K562 (cell line): Measurements from ENCODE around the gene SMC1A. TPM values are rescaled to one million over a fixed set of nuclear protein-coding genes. Genes with fewer than 3 reads are reported as not detected.

ENCODE experiments used
- ATAC-seq: fragments of 200-7000 bp; cut with Tn5 transposase; 3 replicates; pipeline ENCODE4 v1.9.1; 2020; ENCODE audit warnings: moderate library complexity
- BruUV-seq: library from RNA; stranded (reverse); fragments of 400-500 nt; replicated peaks from 2 replicates; lab custom pipeline; 2021; lab: Mats Ljungman, UMichigan
- CTCF ChIA-PET: fragments of 300-600 bp; formaldehyde crosslinking; extraction: SDS; loops from one replicate; lab custom pipeline; 2021; ENCODE audit warnings: low intra/inter-chr PET ratio; lab: Yijun Ruan, JAX
- POLR2A ChIA-PET: fragments of 300-600, 350-650 bp; sonication (Branson Sonifier 250); formaldehyde crosslinking; extraction: SDS; loops from one replicate; lab custom pipeline; 2021; ENCODE audit warnings: antibody characterized with exemption, inconsistent platforms; lab: Yijun Ruan, JAX
- DNase-seq, 4 experiments: peaks; one replicate each; pipeline versions ENCODE4 v3.0.0 to v3.0.0-alpha.2; 2011 to 2018; ENCODE audit warnings: low spot score in 3 of 4, mixed read lengths in 3 of 4; ENCODE audit errors: extremely low read depth in 1 of 4
- FAIRE-seq: peaks from 2 replicates; lab custom pipeline; 2011; peaks lifted over from hg19 to GRCh38; lab: Jason Lieb, UNC
- H2AFZ ChIP-seq: 2 replicates; pipeline ENCODE4 v1.6.0; 2011; ENCODE audit warnings: low read depth, low read length, control low read depth, inconsistent platforms
- H3K27ac ChIP-seq: fragments of 200-600 bp; 3 replicates; pipeline ENCODE4 v1.8.0; 2011; ENCODE audit warnings: low read depth, mild to moderate bottlenecking, control low read depth, inconsistent platforms, low read length, moderate library complexity, mixed read lengths; ENCODE audit errors: extremely low read depth
- H3K27me3 ChIP-seq, 2 experiments: fragments of 300-600 bp in 1 of 2; 2 replicates in 1 of 2; 3 replicates in 1 of 2; pipeline versions ENCODE4 v1.6.0 to v1.8.0; 2011; ENCODE audit warnings: inconsistent platforms in 2 of 2, low read length in 2 of 2, mild to moderate bottlenecking in 1 of 2, mixed read lengths in 1 of 2, moderate library complexity in 1 of 2; ENCODE audit not compliant: control insufficient read depth in 2 of 2, insufficient read depth in 2 of 2
- H3K36me3 ChIP-seq: fragments of 300-600 bp; 3 replicates; pipeline ENCODE4 v1.8.0; 2011; ENCODE audit warnings: mild to moderate bottlenecking, low read length, inconsistent platforms; ENCODE audit not compliant: control insufficient read depth, insufficient read depth
- H3K4me1 ChIP-seq, 2 experiments: fragments of 200-600 bp in 1 of 2; replicated peaks in 1 of 2; 2 replicates in 1 of 2; 3 replicates in 1 of 2; pipeline versions ENCODE4 v1.5.1 to v1.8.0; 2011; ENCODE audit warnings: inconsistent platforms in 2 of 2, low read length in 2 of 2, mild to moderate bottlenecking in 1 of 2, mixed read lengths in 1 of 2, moderate library complexity in 1 of 2; ENCODE audit not compliant: control insufficient read depth in 2 of 2, insufficient read depth in 2 of 2
- H3K4me2 ChIP-seq: 2 replicates; pipeline ENCODE4 v1.6.1; 2011; ENCODE audit warnings: low read length, control low read depth, inconsistent platforms, mixed read lengths; ENCODE audit not compliant: insufficient read depth
- H3K4me3 ChIP-seq: fragments of 200-600 bp; sonication (generic), shearing (Covaris generic); 2 replicates; pipeline ENCODE4 v1.5.1; 2016; ENCODE audit warnings: control low read depth, inconsistent platforms
- H3K79me2 ChIP-seq: fragments of 200-600 bp; 3 replicates; pipeline ENCODE4 v1.8.0; 2011; ENCODE audit warnings: low read length, inconsistent platforms; ENCODE audit not compliant: control insufficient read depth, insufficient read depth
- H3K9ac ChIP-seq, 2 experiments: 2 replicates each; pipeline versions ENCODE4 v1.6.0 to v1.6.1; 2011; ENCODE audit warnings: low read depth in 2 of 2, low read length in 2 of 2, control low read depth in 1 of 2, inconsistent platforms in 1 of 2, mild to moderate bottlenecking in 1 of 2, mixed read lengths in 1 of 2; ENCODE audit not compliant: insufficient read depth in 1 of 2
- H3K9me1 ChIP-seq: one replicate; pipeline ENCODE4 v1.6.0; 2011; ENCODE audit warnings: inconsistent platforms, mild to moderate bottlenecking, low read length, moderate library complexity; ENCODE audit not compliant: control insufficient read depth, insufficient read depth
- H3K9me3 ChIP-seq: replicated peaks from 2 replicates; pipeline ENCODE4 v1.5.1; 2011; ENCODE audit warnings: low read depth, low read length, inconsistent platforms; ENCODE audit not compliant: control insufficient read depth, insufficient read depth
- H4K20me1 ChIP-seq: replicated peaks from 2 replicates; pipeline ENCODE4 v1.6.1; 2011; ENCODE audit warnings: low read length, inconsistent platforms, mixed read lengths; ENCODE audit not compliant: control insufficient read depth, insufficient read depth
- BACH1 ChIP-seq: fragments of 200-800 bp; sonication (Bioruptor generic); IDR thresholded peaks from 2 replicates; pipeline ENCODE4 v1.6.1; 2016; ENCODE audit warnings: missing genetic modification characterization, missing compliant biosample characterization
- BDP1 ChIP-seq: IDR thresholded peaks from 3 replicates; pipeline ENCODE4 v1.6.1; 2011; ENCODE audit not compliant: insufficient read length, insufficient read depth
- EWSR1 ChIP-seq: fragments of 450-650 bp; IDR thresholded peaks from 2 replicates; pipeline ENCODE4 v1.6.1; 2018; ENCODE audit warnings: borderline replicate concordance, mild to moderate bottlenecking, low read depth, moderate library complexity; ENCODE audit not compliant: partially characterized antibody
- KLF13 ChIP-seq: fragments of 450-650 bp; IDR thresholded peaks from 2 replicates; pipeline ENCODE4 v1.6.1; 2016; ENCODE audit warnings: missing genetic modification characterization, low read depth, mild to moderate bottlenecking, missing compliant biosample characterization, moderate library complexity, borderline replicate concordance
- PCBP1 ChIP-seq: fragments of 200-400 bp; formaldehyde crosslinking; IDR thresholded peaks from 2 replicates; pipeline ENCODE4 v1.6.1; 2018; ENCODE audit warnings: mild to moderate bottlenecking, low read depth, low read length; ENCODE audit not compliant: poor library complexity, severe bottlenecking
- TCF7 ChIP-seq: sonication (generic); IDR thresholded peaks from 2 replicates; pipeline ENCODE4 v1.6.1; 2016; ENCODE audit warnings: antibody characterized with exemption, borderline replicate concordance
- ZNF124 ChIP-seq: sonication (generic); formaldehyde crosslinking; IDR thresholded peaks from 2 replicates; pipeline ENCODE4 v1.8.1; 2022; ENCODE audit warnings: missing genetic modification reagents
- ZNF431 ChIP-seq: sonication (generic); formaldehyde crosslinking; IDR thresholded peaks from 2 replicates; pipeline ENCODE4 v1.8.0; 2022; ENCODE audit warnings: mild to moderate bottlenecking, missing genetic modification reagents
- WGBS: fragments of 100-300 bp; shearing (Covaris generic); methylation state at CpG from one replicate; pipeline ENCODE4 v1.1.6; 2016; ENCODE audit warnings: low coverage, mixed read lengths; ENCODE audit not compliant: insufficient coverage; ENCODE audit errors: missing lambda C conversion rate; 5-methylcytosine and 5-hydroxymethylcytosine counted together
- in situ Hi-C: fragments of 300-500 bp; cut with MboI; formaldehyde crosslinking; loops from 4 replicates; pipeline ENCODE4 v1.15.0; 2018; ENCODE audit warnings: inconsistent platforms, mixed read lengths
- intact Hi-C: fragments of 100-400 bp; cut with micrococcal nuclease; formaldehyde crosslinking; loops from 2 replicates; pipeline ENCODE4 v1.14.2; 2022
- polyA plus RNA-seq, 8 experiments: library from polyadenylated mRNA; depleted of rRNA in 4 of 8; stranded (reverse) in 5 of 8; unstranded in 3 of 8; fragments of >200 nt; fragmentation: Nextera tagmentation in 2 of 8; fragmentation: Illumina TruSeq in 1 of 8; extraction: Ambion mirVana in 2 of 8; extraction: Trizol in 1 of 8; gene quantifications; 2 replicates each; pipeline versions ENCODE4 v1.2.1 to v1.2.3, GENCODE V29; 2011 to 2014; ENCODE audit warnings: inconsistent platforms in 1 of 8, missing spikeins in 1 of 8
- total RNA-seq, 7 experiments: library from RNA; depleted of rRNA in 6 of 7; stranded (reverse); fragments of >200 nt in 6 of 7; fragmentation: Illumina TruSeq in 2 of 7; extraction: Trizol in 2 of 7; gene quantifications; 2 replicates each; pipeline versions ENCODE4 v1.2.1 to v1.2.3, GENCODE V29; 2011 to 2021; ENCODE audit warnings: low replicate concordance in 1 of 7
- TF ChIP-seq, protein P1 (sequence below): fragments of 250-450 bp; sonication (Bioruptor Pico); IDR thresholded peaks from 2 replicates; pipeline ENCODE4 v1.8.0; 2021; ENCODE audit warnings: mild to moderate bottlenecking, moderate library complexity
- TF ChIP-seq, protein P2 (sequence below): sonication (generic); formaldehyde crosslinking; IDR thresholded peaks from 2 replicates; pipeline ENCODE4 v1.8.0; 2023; ENCODE audit warnings: missing genetic modification reagents, mild to moderate bottlenecking, borderline replicate concordance
- TF ChIP-seq, protein P3 (sequence below): conservative IDR thresholded peaks from 2 replicates; pipeline ENCODE4 v1.6.1; 2011; ENCODE audit warnings: low read depth, mild to moderate bottlenecking, low read length; ENCODE audit not compliant: control insufficient read depth

SMC1A gene
- total and polyA plus RNA-seq, 9 of the 15 experiments (the other 6 are each of a cell fraction or from before 2014, with no cell fraction given): 28.5 to 126 (median 71.2) TPM

DNA sequence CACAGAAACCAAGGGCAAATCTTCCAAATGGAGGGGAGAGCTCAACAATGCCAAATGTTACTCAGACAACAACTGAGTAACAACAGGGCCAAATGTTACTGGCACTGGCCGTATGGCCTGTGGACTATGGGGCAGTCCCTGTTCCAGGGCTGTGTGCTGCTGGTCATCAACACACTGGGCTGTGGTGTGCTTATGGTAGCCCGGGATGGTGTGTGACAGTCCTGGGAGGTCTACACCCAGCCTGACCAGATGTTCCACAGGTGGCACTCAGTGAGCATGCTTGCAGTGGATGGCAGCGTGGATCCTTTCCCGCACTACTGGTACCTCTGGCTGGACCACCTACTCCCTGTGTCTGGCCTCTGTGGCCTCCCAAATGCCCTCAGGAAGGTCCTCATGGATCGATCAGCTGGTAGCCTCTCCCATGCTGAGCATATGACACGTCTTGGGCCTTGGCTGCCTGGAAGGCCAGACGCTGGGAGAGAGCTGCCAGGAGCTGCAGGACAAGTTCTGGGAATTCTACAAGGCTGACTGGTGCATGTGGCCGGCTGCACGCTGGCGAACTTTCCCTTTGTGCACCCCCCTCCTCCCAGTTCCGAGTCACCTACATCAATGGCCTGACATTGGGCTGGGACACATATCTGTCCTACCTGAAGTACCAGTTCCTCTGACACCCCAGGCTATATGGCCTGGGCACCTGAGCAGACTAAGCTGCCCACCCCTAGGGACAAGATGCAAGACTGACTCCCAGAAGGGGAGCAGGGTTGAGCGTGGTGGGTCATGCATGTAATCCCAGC is 81.4 kb downstream of the SMC1A start (continued):
- TF ChIP-seq BDP1: no peak
- no peak for TF ChIP-seq TCF7
- TF ChIP-seq, all 486 proteins: peak for 0

DNA sequence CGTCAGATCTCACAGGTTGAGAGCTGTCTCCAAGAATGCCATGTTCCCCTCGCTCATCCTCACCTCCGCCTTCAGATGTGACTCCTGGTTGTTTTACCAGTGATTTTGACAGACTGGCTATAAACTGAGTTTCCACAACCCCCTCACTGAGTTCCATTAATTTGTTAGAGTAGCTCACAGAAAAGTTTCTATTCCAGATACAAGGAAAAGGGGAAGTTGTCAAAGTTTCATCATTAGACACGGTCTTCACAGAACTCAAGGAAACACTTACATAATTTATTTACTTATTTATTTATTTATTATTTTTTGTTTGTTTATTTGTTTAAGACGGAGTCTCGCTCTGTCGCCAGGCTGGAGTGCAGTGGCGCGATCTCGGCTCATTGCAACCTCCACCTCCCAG is 85.4 kb downstream of the SMC1A start:
- Histone ChIP-seq H3K79me2 (no peaks in the 10 kb centered on the region), H3K36me3 (no peaks in the 10 kb centered on the region), H3K9me1 (no peaks in the 10 kb centered on the region), H2AFZ (no peak overlapping the region), H4K20me1 (no peaks in the 10 kb centered on the region), H3K9ac (no peak overlapping the region), H3K27ac (no peak overlapping the region), H3K27me3 (peaks cover 2 to 19% of the 10 kb centered on the region in 2 experiments; a peak in 4 of 5 replicates), H3K4me2 (no peak overlapping the region), H3K4me1 (no peaks in the 10 kb centered on the region; a peak in 1 of 5 replicates), H3K9me3 (no peaks in the 10 kb centered on the region), H3K4me3 (no peak overlapping the region)
- BruUV-seq: no TSS peak
- ChIA-PET POLR2A (interaction anchor here (1.4 kb wide), 1 partner anchor 85 kb away, joined by 9 read pairs; the partner anchor contains the start of genes RIBC1 and SMC1A), CTCF (no interaction called here)
- intact Hi-C loops (no loop called here), in situ Hi-C loops (no loop called here)
- WGBS: 8% methylated on average over 10 of the region's 10 CpGs
- FAIRE-seq (no peak), ATAC-seq (no peak), DNase-seq (no peak)
- no peak for TF ChIP-seq PCBP1
- TF ChIP-seq ZNF124: no peak
- TF ChIP-seq EWSR1: no peak
- TF ChIP-seq, protein P1, sequence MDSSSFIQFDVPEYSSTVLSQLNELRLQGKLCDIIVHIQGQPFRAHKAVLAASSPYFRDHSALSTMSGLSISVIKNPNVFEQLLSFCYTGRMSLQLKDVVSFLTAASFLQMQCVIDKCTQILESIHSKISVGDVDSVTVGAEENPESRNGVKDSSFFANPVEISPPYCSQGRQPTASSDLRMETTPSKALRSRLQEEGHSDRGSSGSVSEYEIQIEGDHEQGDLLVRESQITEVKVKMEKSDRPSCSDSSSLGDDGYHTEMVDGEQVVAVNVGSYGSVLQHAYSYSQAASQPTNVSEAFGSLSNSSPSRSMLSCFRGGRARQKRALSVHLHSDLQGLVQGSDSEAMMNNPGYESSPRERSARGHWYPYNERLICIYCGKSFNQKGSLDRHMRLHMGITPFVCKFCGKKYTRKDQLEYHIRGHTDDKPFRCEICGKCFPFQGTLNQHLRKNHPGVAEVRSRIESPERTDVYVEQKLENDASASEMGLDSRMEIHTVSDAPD (CRISPR knock-in tag): no peak
- TF ChIP-seq, protein P2, sequence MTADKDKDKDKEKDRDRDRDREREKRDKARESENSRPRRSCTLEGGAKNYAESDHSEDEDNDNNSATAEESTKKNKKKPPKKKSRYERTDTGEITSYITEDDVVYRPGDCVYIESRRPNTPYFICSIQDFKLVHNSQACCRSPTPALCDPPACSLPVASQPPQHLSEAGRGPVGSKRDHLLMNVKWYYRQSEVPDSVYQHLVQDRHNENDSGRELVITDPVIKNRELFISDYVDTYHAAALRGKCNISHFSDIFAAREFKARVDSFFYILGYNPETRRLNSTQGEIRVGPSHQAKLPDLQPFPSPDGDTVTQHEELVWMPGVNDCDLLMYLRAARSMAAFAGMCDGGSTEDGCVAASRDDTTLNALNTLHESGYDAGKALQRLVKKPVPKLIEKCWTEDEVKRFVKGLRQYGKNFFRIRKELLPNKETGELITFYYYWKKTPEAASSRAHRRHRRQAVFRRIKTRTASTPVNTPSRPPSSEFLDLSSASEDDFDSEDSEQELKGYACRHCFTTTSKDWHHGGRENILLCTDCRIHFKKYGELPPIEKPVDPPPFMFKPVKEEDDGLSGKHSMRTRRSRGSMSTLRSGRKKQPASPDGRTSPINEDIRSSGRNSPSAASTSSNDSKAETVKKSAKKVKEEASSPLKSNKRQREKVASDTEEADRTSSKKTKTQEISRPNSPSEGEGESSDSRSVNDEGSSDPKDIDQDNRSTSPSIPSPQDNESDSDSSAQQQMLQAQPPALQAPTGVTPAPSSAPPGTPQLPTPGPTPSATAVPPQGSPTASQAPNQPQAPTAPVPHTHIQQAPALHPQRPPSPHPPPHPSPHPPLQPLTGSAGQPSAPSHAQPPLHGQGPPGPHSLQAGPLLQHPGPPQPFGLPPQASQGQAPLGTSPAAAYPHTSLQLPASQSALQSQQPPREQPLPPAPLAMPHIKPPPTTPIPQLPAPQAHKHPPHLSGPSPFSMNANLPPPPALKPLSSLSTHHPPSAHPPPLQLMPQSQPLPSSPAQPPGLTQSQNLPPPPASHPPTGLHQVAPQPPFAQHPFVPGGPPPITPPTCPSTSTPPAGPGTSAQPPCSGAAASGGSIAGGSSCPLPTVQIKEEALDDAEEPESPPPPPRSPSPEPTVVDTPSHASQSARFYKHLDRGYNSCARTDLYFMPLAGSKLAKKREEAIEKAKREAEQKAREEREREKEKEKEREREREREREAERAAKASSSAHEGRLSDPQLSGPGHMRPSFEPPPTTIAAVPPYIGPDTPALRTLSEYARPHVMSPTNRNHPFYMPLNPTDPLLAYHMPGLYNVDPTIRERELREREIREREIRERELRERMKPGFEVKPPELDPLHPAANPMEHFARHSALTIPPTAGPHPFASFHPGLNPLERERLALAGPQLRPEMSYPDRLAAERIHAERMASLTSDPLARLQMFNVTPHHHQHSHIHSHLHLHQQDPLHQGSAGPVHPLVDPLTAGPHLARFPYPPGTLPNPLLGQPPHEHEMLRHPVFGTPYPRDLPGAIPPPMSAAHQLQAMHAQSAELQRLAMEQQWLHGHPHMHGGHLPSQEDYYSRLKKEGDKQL (CRISPR knock-in tag): no peak
- TF ChIP-seq ZNF431 (CRISPR knock-in tag): no peak
- TF ChIP-seq KLF13: no peak
- TF ChIP-seq, protein P3, sequence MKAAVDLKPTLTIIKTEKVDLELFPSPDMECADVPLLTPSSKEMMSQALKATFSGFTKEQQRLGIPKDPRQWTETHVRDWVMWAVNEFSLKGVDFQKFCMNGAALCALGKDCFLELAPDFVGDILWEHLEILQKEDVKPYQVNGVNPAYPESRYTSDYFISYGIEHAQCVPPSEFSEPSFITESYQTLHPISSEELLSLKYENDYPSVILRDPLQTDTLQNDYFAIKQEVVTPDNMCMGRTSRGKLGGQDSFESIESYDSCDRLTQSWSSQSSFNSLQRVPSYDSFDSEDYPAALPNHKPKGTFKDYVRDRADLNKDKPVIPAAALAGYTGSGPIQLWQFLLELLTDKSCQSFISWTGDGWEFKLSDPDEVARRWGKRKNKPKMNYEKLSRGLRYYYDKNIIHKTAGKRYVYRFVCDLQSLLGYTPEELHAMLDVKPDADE: no peak
- TF ChIP-seq BACH1 (tag): no peak
